CD4-positive, alpha-beta T cell (primary cell): Measurements from ENCODE around the gene FEZ2. TPM values are rescaled to one million over a fixed set of nuclear protein-coding genes. Genes with fewer than 3 reads are reported as not detected.

Experiments used
- ATAC-seq: fragments of 200-7000 bp; cut with Tn5 transposase; one replicate; pipeline ENCODE4 v1.10.0; 2022; ENCODE audit warnings: mild to moderate bottlenecking; ENCODE audit not compliant: poor library complexity
- CTCF ChIA-PET: fragments of 350-600 bp; sonication (Branson Sonifier 250); formaldehyde crosslinking; loops from one replicate; lab custom pipeline; 2021; ENCODE audit warnings: antibody characterized with exemption, inconsistent platforms; lab: Charles Lee
- POLR2A ChIA-PET: fragments of 350-600 bp; sonication (Branson Sonifier 250); formaldehyde crosslinking; loops from one replicate; lab custom pipeline; 2021; ENCODE audit warnings: antibody characterized with exemption, inconsistent platforms; lab: Charles Lee
- DNase-seq, 14 experiments: peaks; one replicate each; pipeline ENCODE4 v3.0.0-alpha.2; 2013 to 2020; ENCODE audit warnings: mixed read lengths in 2 of 14
- H3K27ac ChIP-seq, 2 donors: one replicate each; pipeline versions ENCODE4 v1.5.1 to v1.7.0; 2013; ENCODE audit warnings: low read length in 2 of 2, low read depth in 1 of 2, mild to moderate bottlenecking in 1 of 2
- H3K27me3 ChIP-seq, 2 experiments: 1 replicate in 1 of 2; 2 replicates in 1 of 2; pipeline versions ENCODE4 v1.6.1 to v1.7.0; 2013; ENCODE audit warnings: low read length in 2 of 2, control low read depth in 1 of 2, mild to moderate bottlenecking in 1 of 2, moderate library complexity in 1 of 2; ENCODE audit not compliant: insufficient read depth in 2 of 2, control insufficient read depth in 1 of 2
- H3K36me3 ChIP-seq: one replicate; pipeline ENCODE4 v1.6.1; 2013; ENCODE audit warnings: low read length, control low read depth; ENCODE audit not compliant: insufficient read depth
- H3K4me1 ChIP-seq: one replicate; pipeline ENCODE4 v1.6.1; 2013; ENCODE audit warnings: low read length, control low read depth; ENCODE audit not compliant: insufficient read depth
- H3K4me3 ChIP-seq: one replicate; pipeline ENCODE4 v1.5.1; 2013; ENCODE audit warnings: mild to moderate bottlenecking, low read length, moderate library complexity
- H3K9me3 ChIP-seq, 2 experiments: 1 replicate in 1 of 2; 2 replicates in 1 of 2; pipeline versions ENCODE4 v1.6.1 to v1.7.0; 2013; ENCODE audit warnings: low read length in 2 of 2, mild to moderate bottlenecking in 2 of 2, control low read depth in 1 of 2, moderate library complexity in 1 of 2; ENCODE audit not compliant: control insufficient read depth in 1 of 2, insufficient read depth in 1 of 2
- H3K27ac Mint-ChIP-seq: one replicate; pipeline ENCODE4 v1.8.0; 2020; ENCODE audit warnings: mixed read lengths
- H3K27me3 Mint-ChIP-seq: one replicate; pipeline ENCODE4 v1.8.0; 2021; ENCODE audit warnings: mixed read lengths
- H3K36me3 Mint-ChIP-seq: one replicate; pipeline ENCODE4 v1.8.0; 2021; ENCODE audit warnings: low read depth, mixed read lengths
- H3K4me1 Mint-ChIP-seq: one replicate; pipeline ENCODE4 v1.8.0; 2021; ENCODE audit warnings: low read depth, mixed read lengths
- H3K4me3 Mint-ChIP-seq: one replicate; pipeline ENCODE4 v1.8.0; 2020; ENCODE audit warnings: mild to moderate bottlenecking, mixed read lengths
- H3K9me3 Mint-ChIP-seq: one replicate; pipeline ENCODE4 v1.8.0; 2020; ENCODE audit warnings: mixed read lengths
- CTCF ChIP-seq: fragments of 200-600 bp; IDR thresholded peaks from one replicate; pipeline ENCODE4 v1.8.0; 2022; ENCODE audit warnings: antibody characterized with exemption, mild to moderate bottlenecking
- intact Hi-C, 2 experiments: fragments of 100-400 bp; cut with DNase I in 1 of 2; cut with micrococcal nuclease in 1 of 2; formaldehyde crosslinking; loops; one replicate each; pipeline versions ENCODE4 v1.15.1 to v1.9.0; 2023 to 2025; cut with DNase I, micrococcal nuclease
- total RNA-seq, 174 experiments: library from RNA in 2 of 174; stranded (reverse) in 2 of 174; gene quantifications; one replicate each; pipeline ENCODE4 v1.2.3 and lab custom pipeline; 2021 to 2026

FEZ2 gene
- total RNA-seq, 2 experiments from 2014 or later = 4.8 to 5.6 TPM

- no peak overlapping the region for H3K4me3 ChIP-seq
- POLR2A ChIA-PET = no interaction called here
- H3K4me3 Mint-ChIP-seq = no peak overlapping the region
- H3K4me1 Mint-ChIP-seq = no peaks in the 10 kb centered on the region
- no peak overlapping the region for H3K27ac Mint-ChIP-seq
- no peaks in the 10 kb centered on the region for H3K27me3 ChIP-seq
- no peak for TF ChIP-seq CTCF
- intact Hi-C loops = no loop called here
- peaks cover 82% of the 10 kb centered on the region for H3K36me3 Mint-ChIP-seq
- no peaks in the 10 kb centered on the region for H3K4me1 ChIP-seq
- no peaks in the 10 kb centered on the region for H3K9me3 ChIP-seq
- no peak overlapping the region for H3K27ac ChIP-seq
- ATAC-seq (no peak), DNase-seq (no peak)
- no peaks in the 10 kb centered on the region for H3K9me3 Mint-ChIP-seq
- peaks cover 13% of the 10 kb centered on the region for H3K36me3 ChIP-seq
- CTCF ChIA-PET = no interaction called here
- no peaks in the 10 kb centered on the region for H3K27me3 Mint-ChIP-seq
Measured at GRCh38 chr2:36568516-36569246, 29.3 kb downstream of the FEZ2 start.

- Histone ChIP-seq H3K27me3 (no peaks in the 10 kb centered on the region), H3K27ac (no peak overlapping the region), H3K9me3 (no peaks in the 10 kb centered on the region), H3K4me3 (no peak overlapping the region), H3K4me1 (no peaks in the 10 kb centered on the region), H3K36me3 (peaks cover 21% of the 10 kb centered on the region)
- no peak for ATAC-seq
- Mint-ChIP-seq H3K9me3 (no peaks in the 10 kb centered on the region), H3K27ac (no peak overlapping the region), H3K4me1 (no peaks in the 10 kb centered on the region), H3K36me3 (peaks cover 78% of the 10 kb centered on the region), H3K27me3 (no peaks in the 10 kb centered on the region), H3K4me3 (no peak overlapping the region)
- TF ChIP-seq CTCF = no peak
- DNase-seq = no peak
- ChIA-PET CTCF (no interaction called here), POLR2A (no interaction called here)
- intact Hi-C loops = no loop called here
Measured at GRCh38 chr2:36567711-36568408, 30.1 kb downstream of the FEZ2 start.

- Mint-ChIP-seq H3K27ac (no peak overlapping the region), H3K36me3 (peaks cover 68% of the 10 kb centered on the region), H3K27me3 (no peaks in the 10 kb centered on the region), H3K4me3 (no peak overlapping the region), H3K4me1 (no peaks in the 10 kb centered on the region), H3K9me3 (no peaks in the 10 kb centered on the region)
- Histone ChIP-seq H3K9me3 (no peaks in the 10 kb centered on the region), H3K36me3 (peaks cover 21% of the 10 kb centered on the region), H3K27ac (no peak overlapping the region), H3K27me3 (no peaks in the 10 kb centered on the region), H3K4me3 (no peak overlapping the region), H3K4me1 (no peaks in the 10 kb centered on the region)
- intact Hi-C loops = no loop called here
- no peak for DNase-seq
- CTCF ChIA-PET = no interaction called here
- ATAC-seq = no peak
- POLR2A ChIA-PET = no interaction called here
- TF ChIP-seq CTCF = no peak
Measured at GRCh38 chr2:36566887-36567286, 31.1 kb downstream of the FEZ2 start.
